GM18867 (cell line): ENCODE measurements around the gene MNS1.
"Not testable (repeated sequence)": the region's sequence is repeated elsewhere in the genome, so short reads cannot be mapped to it uniquely, and the experiment has no call there.

Experiments
- ATAC-seq: cut with Tn5 transposase; IDR thresholded peaks from one replicate; pipeline ENCODE4 v1.9.1; 2021; ENCODE audit warnings: mild to moderate bottlenecking, moderate library complexity; ENCODE audit not compliant: unreplicated experiment

The MNS1 gene

GRCh38 chr15:56456229-56456628 is 8.7 kb downstream of the MNS1 start:
- no peak for ATAC-seq

DNA sequence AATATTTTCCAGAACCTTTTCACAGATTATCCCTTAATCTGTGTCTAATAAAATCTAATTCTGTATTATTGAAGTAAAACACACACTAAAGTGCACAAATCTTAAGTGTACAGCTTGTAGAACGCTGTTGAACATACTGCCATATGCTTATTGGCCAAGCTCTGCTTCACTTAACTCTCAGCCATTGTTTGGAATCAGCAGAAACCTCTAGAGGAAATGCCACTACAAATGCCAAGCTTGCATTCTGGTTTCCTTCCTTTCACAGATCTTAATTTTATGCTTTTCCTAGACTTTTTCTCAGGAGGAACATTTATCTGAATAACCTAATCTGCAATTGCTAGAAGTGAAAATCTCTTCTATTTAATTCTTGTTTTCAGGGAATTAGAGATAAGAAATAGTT is 10.1 kb downstream of the MNS1 start:
- no peak for ATAC-seq

- no peak for ATAC-seq
These were observed 19.2 kb downstream of the MNS1 start for GRCh38 chr15:56445746-56446145.

- ATAC-seq = no peak
These were observed 22.6 kb downstream of the MNS1 start for GRCh38 chr15:56442354-56442753.

GRCh38 chr15:56440214-56440770 is 24.6 kb downstream of the MNS1 start:
- ATAC-seq = no peak

- no peak for ATAC-seq
These were observed 32.6 kb downstream of the MNS1 start for GRCh38 chr15:56432304-56432703.

DNA sequence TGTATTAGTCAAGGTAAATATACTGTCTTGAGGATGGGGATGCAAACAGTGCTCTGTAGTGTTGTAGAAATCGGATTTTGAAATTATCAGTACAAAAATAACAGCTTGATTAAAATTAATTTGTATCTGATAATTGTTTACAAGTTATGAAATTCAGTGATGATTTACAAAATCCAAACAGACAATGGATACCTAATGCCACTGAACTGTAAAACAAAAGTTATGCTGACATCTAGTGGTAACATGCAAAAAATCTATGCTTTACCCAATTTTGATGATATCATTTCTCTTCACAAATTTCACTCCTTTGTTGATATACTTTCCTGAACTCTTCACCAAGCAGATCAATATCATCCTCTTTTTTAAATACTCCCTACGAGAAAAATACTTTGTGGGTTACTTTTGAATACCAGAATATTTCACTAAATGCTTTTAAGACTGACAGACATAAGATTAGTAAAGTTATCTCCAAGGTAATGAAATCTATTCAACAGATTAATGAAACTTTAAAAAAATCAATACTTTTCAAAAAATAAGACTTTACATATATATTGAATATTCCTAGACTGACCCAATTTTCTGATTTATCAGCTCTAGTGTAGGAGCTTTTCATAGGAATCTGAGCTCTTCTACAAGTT is 36.0 kb downstream of the MNS1 start:
- ATAC-seq = peak; percentile 56

DNA sequence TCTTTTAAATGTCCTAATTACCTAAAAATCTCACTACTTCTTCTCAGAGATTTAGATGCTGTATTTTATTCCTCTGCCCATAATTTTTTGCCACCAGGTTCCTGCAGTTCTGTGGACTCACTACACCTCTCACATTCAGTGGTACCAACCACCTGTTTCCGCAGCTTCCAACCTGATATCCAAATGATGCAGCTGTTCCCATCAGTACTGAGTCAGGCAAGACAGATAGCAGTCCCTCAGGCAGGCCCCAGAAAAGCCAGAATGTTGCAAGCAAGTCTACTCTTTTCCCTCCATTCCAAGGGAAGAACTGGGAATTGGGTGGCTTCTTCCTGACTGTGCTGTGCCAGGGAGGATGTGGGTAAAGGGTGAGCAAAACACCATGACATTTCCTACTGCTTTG is 39.0 kb downstream of the MNS1 start:
- ATAC-seq = no peak

DNA sequence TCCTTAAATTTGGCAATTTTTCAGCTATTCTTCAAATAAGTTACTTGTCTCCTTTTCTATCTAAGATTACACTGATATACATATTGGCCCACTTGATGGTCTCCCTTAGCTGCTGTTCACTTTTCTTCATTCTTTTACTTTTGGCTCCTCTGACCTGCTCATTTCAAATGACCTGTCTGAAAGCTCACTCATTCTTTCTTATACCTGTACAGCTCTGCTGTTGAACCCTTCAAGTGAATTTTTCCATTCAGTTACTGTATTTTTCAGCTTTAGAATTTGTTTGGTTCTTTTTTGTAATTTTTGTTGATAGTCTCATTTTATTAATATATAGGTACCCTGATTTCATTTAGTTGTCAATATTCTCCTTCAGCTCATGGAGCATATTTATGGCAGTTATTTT is 39.7 kb downstream of the MNS1 start:
- ATAC-seq = no peak

GRCh38 chr15:56413114-56413733 is 51.7 kb downstream of the MNS1 start:
- not testable (repeated sequence) for ATAC-seq

DNA sequence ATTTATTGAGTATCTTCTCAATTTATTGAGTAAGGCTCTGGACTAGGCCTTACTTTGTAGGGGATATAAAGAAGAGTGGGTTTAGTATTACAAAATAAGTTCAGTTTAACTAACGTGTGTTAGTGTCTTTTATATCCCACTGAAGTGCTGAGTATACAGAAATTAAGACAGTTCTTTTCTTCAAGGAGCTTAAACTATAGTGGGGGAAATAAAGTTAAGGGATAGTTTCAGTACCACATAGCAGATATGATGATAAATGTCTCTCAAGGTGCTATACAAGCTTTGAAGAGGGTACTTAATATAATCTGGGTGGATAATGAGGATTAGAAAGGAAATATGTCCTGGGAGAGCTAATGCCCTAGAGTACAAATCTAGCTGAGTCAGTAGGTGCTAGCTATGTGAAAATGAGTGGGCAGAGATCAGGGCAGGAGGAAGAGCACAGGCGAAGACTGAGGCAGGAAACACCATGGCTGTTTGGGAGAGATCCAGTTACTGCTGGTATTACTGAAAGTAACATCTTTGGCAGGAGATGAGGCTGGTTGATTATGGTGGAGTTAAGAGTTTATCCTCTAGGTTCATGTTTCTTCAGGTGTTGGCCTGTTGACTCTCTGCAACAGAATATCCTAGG is 53.7 kb downstream of the MNS1 start:
- ATAC-seq = no peak

DNA sequence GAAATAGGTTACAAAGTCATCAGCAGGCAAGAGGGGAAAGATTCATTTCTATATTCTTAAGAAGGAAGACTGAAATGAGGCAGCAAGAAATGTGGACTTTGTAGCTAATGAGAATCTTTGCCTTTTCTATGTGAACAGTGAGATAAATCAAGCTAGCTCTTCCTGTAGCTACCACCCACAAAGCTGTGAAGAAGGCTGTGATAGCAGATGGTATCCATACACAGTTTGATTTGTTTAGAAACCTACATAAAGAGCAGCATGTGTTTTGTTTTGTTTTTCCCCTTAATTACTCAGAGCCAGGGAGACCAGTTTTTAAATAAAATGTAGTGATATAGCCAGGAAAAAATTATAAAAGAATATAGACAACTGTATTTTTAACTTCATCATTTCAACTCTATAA is 54.2 kb downstream of the MNS1 start:
- no peak for ATAC-seq

DNA sequence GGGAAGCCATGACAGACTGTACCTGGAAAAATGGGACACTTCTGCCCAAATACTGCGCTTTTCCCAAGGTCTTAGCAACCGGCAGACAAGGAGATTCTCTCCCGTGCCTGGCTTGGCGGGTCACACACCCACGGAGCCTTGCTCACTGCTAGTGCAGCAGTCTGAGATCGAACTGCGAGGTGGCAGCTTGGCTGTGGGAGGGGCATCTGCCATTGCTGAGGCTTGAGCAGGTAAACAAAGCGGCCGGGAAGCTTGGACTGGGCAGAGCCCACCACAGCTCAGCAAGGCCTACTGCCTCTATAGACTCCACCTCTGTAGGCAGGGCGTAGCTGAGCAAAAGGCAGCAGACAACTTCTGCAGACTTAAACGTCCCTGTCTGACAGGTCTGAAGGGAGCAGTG is 65.7 kb downstream of the MNS1 start:
- not testable (repeated sequence) for ATAC-seq

DNA sequence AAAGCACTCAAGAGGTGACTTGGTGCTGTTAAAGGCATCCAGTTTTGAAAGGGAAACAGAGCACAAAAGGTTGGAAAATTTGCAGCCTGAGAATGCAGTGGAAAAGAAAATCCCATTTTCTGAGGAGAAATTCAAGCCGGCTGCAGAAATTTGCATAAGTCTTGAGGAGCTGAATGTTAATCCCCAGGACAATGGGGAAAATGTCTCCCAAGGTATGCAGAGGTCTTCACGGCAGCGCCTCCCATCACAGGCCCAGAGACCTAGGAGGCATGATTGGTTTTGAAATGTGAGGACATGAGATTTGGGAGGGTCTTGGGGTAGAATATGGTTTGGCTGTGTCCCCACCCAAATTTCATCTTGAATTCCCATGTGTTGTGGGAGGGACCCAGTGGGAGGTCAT is 67.6 kb downstream of the MNS1 start:
- not testable (repeated sequence) for ATAC-seq

DNA sequence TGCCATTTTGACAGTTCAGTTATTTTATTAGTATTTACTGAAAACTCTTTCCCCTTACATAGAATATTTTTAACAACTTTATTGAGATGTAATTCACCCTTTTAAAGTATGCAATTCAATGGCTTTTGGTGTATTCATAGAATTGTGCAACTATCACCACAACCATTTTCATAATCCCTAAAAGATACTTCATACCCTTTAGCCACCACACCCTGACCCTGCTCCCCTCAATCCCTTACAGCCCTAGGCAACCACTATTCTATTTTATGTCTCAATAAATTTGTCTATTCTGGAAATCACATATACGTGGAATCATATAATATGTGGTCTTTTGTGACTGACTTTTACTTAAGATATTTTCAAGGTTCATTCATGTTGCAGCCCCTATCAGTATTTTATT is 70.0 kb downstream of the MNS1 start:
- ATAC-seq = no peak

- no peak for ATAC-seq
These were observed 71.7 kb downstream of the MNS1 start for GRCh38 chr15:56393277-56393676.

DNA sequence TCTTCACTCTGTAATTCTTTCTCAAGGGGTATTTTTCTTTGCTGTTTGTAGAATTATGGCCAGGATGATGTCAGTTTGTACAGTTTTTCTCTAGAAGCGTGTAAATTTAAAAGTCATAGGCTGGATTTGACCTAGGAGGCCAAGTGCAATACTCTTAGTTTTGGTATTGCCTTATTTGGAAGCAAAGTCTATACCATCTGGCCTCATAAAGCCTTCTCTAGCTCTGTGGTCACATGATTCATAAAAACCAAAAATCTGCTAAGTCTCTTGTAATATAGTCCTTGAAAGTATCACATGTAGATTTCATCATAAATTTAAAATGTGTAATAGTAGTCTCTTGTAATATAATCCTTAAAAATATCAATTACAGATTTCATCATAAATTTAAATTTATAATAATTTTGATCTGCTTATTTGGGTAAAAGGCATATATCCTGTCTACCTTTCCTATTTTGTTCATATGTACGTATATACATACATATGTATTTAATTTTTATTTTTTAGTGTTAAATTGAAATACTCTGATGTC is 74.1 kb downstream of the MNS1 start:
- ATAC-seq = no peak

DNA sequence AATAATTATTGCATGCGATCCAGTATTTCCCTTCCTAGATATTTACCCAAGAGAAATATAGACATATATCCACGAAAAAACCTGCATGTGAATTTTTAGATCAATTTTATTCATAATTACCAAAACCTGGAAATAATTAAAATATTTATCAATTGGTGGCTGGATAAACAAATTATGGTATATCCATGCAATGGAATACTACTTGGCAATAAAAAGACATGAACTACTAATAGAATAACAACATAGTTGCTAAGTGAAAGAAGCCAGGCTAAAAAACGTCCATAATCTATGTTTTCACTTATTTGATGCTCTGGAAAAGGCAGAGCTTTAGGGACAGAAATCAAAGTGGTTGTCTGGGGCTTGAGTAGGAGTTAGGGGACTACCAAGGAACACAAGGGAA is 79.0 kb downstream of the MNS1 start:
- no peak for ATAC-seq

DNA sequence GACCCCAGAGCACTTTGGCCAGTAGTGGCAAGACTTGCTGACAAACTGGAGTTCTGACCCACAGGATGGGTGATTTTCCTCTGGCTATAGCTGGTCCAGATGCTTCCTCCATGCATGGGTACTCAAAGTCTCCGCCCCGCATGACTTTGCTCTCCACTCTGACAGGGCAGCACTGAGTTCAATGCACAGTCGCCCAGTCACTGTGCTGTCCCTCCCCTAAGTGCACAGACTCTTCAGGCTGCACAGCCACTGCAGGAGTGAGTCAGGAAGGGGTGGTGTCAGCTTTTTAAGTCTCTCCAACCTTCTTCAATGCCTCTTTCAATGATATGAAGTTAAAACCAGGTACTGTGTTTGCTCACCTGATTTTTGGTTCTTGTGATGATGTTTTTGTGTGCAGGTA is 81.9 kb downstream of the MNS1 start:
- no peak for ATAC-seq
